ENCODE results near the gene KLHL24. TPM values are rescaled to one million over a fixed set of nuclear protein-coding genes. Genes with fewer than 3 reads are reported as not detected.

KLHL24 gene
- total RNA-seq, 2 experiments from 2014 or later, result 14.4 to 16.9 TPM

DNA sequence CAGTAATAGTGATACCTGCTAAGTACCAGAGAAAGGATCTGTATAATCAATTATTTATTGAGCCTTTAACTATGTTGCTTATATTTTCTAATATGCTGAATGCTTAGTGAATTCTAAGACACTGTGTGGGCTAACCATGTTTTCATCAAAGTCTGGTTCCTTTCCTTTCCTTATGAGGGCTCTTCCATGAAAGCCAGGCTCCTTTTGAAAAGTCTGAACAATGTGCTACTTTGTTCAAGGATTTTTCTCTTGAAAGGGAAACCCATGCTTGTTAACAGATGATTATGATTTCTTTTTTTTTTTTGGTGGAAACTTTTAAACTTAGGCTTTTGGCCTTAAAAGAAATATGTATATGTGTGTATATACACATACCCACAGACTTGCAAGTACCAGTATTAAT lies 79.2 kb downstream of the KLHL24 start:
- H3K4me1 Mint-ChIP-seq, result peaks cover 1% of the 10 kb centered on the region
- H3K36me3 Mint-ChIP-seq, result peaks cover 30% of the 10 kb centered on the region
- DNase-seq (no peak), ATAC-seq (no peak)
- no peaks in the 10 kb centered on the region for H3K9me3 Mint-ChIP-seq (ENCODE audit: low read depth)
- H3K27ac Mint-ChIP-seq, result no peak overlapping the region
- H3K4me3 Mint-ChIP-seq, result no peak overlapping the region
- CTCF ChIA-PET, result interaction anchor here (1.5 kb wide), 1 partner anchor 53 kb away, joined by 5 read pairs; no protein-coding TSS in a partner anchor
- no peaks in the 10 kb centered on the region for H3K27me3 Mint-ChIP-seq

- CTCF ChIA-PET, result no interaction called here
- H3K36me3 Mint-ChIP-seq, result peaks cover 41% of the 10 kb centered on the region
- no peak overlapping the region for H3K4me3 Mint-ChIP-seq
- DNase-seq, result no peak
- no peaks in the 10 kb centered on the region for H3K9me3 Mint-ChIP-seq (ENCODE audit: low read depth)
- ATAC-seq, result no peak
- H3K27ac Mint-ChIP-seq, result no peak overlapping the region
- no peaks in the 10 kb centered on the region for H3K4me1 Mint-ChIP-seq
- H3K27me3 Mint-ChIP-seq, result no peaks in the 10 kb centered on the region
Measured at GRCh38 chr3:183718012-183718411, 82.6 kb downstream of the KLHL24 start.

- no peaks in the 10 kb centered on the region for H3K27me3 Mint-ChIP-seq
- H3K27ac Mint-ChIP-seq, result no peak overlapping the region
- CTCF ChIA-PET, result no interaction called here
- ATAC-seq, result no peak
- H3K9me3 Mint-ChIP-seq (ENCODE audit: low read depth), result no peaks in the 10 kb centered on the region
- no peaks in the 10 kb centered on the region for H3K4me1 Mint-ChIP-seq
- H3K4me3 Mint-ChIP-seq, result no peak overlapping the region
- H3K36me3 Mint-ChIP-seq, result peaks cover 66% of the 10 kb centered on the region
- DNase-seq, result no peak
Measured at GRCh38 chr3:183725387-183725786, 90.0 kb downstream of the KLHL24 start.

DNA sequence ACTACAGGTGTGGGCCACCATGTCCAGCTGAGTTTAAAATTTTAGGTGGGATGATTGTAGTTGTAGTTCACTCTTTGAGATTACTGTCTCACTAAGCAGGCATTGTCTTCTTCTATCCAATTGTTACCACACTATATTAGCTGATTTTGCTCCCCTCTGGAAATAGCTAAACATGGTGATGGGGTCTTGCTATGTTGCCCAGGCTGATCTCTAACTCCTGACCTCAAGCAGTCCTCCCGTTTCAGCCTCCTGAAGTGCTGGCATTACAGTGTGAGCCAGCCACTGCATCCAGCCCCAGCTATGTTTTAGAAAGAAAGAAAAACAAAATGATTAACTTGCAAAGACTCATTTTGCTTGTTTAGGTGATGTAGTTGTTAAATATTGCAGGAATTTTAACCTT lies 92.8 kb downstream of the KLHL24 start:
- CTCF ChIA-PET, result no interaction called here
- DNase-seq (no peak), ATAC-seq (no peak)
- Mint-ChIP-seq H3K4me1 (no peaks in the 10 kb centered on the region), H3K36me3 (peaks cover 64% of the 10 kb centered on the region), H3K27ac (no peak overlapping the region), H3K27me3 (no peaks in the 10 kb centered on the region), H3K4me3 (no peak overlapping the region), H3K9me3 (ENCODE audit: low read depth) (no peaks in the 10 kb centered on the region)

GRCh38 chr3:183730361-183730760 lies 94.9 kb downstream of the KLHL24 start:
- Mint-ChIP-seq H3K4me3 (no peak overlapping the region), H3K9me3 (ENCODE audit: low read depth) (no peaks in the 10 kb centered on the region), H3K27ac (no peak overlapping the region), H3K27me3 (no peaks in the 10 kb centered on the region), H3K4me1 (no peaks in the 10 kb centered on the region), H3K36me3 (peaks cover 74% of the 10 kb centered on the region)
- DNase-seq (no peak), ATAC-seq (no peak)
- CTCF ChIA-PET, result no interaction called here

GRCh38 chr3:183731611-183732010 lies 96.2 kb downstream of the KLHL24 start:
- peaks cover 72% of the 10 kb centered on the region for H3K36me3 Mint-ChIP-seq
- H3K27ac Mint-ChIP-seq, result no peak overlapping the region

GRCh38 chr3:183733553-183733952 lies 98.1 kb downstream of the KLHL24 start:
- Mint-ChIP-seq H3K4me3 (no peak overlapping the region), H3K4me1 (no peaks in the 10 kb centered on the region), H3K36me3 (peaks cover 72% of the 10 kb centered on the region), H3K27ac (no peak overlapping the region), H3K9me3 (ENCODE audit: low read depth) (no peaks in the 10 kb centered on the region), H3K27me3 (no peaks in the 10 kb centered on the region)
- DNase-seq (no peak), ATAC-seq (no peak)
- CTCF ChIA-PET, result no interaction called here

More at GRCh38 chr3:183731611-183732010, 96.2 kb downstream of the KLHL24 start:
- H3K9me3 Mint-ChIP-seq (ENCODE audit: low read depth), result no peaks in the 10 kb centered on the region
- no peaks in the 10 kb centered on the region for H3K27me3 Mint-ChIP-seq
- CTCF ChIA-PET, result no interaction called here
- no peak for ATAC-seq
- no peak for DNase-seq
- no peaks in the 10 kb centered on the region for H3K4me1 Mint-ChIP-seq
- H3K4me3 Mint-ChIP-seq, result no peak overlapping the region

Other genes with a start within 250 kb of the KLHL24 start
- gene MCF2L2, start 207.0 kb upstream of the KLHL24 start, total RNA-seq, result 10 to 100 TPM in 1 of 2 experiments, 1 to 10 TPM in 1; 6.0 to 11.4 TPM
- 10 to 100 TPM; 30.9 to 31.5 TPM for gene KLHL6, start 79.9 kb upstream of the KLHL24 start, total RNA-seq
- gene YEATS2, start 62.2 kb downstream of the KLHL24 start, total RNA-seq, result 10 to 100 TPM; 49.4 to 65.6 TPM
- under 1 TPM; 0.47 to 0.70 TPM for gene MAP6D1, start 190.0 kb downstream of the KLHL24 start, total RNA-seq
- 10 to 100 TPM; 48.2 to 62.3 TPM for gene PARL, start 249.3 kb downstream of the KLHL24 start, total RNA-seq